HG03060 (cell line): Measurements from ENCODE around the gene ADIG.

Experiments used
- ATAC-seq: cut with Tn5 transposase; IDR thresholded peaks from one replicate; pipeline ENCODE4 v1.9.1; 2021; ENCODE audit warnings: low read depth, moderate number of reproducible peaks; ENCODE audit not compliant: unreplicated experiment

The ADIG gene

GRCh38 chr20:38628580-38629470, 47.8 kb downstream of the ADIG start:
- no peak for ATAC-seq

- ATAC-seq, result no peak
These were observed 49.0 kb downstream of the ADIG start for GRCh38 chr20:38629979-38630378.

- no peak for ATAC-seq
These were observed 49.7 kb downstream of the ADIG start for GRCh38 chr20:38630727-38631126.

GRCh38 chr20:38631155-38632022, 50.4 kb downstream of the ADIG start:
- ATAC-seq, result no peak

- ATAC-seq, result no peak
These were observed 52.6 kb downstream of the ADIG start for GRCh38 chr20:38633577-38634093.

GRCh38 chr20:38635721-38636288, 54.8 kb downstream of the ADIG start:
- no peak for ATAC-seq
